Testis (tissue), 2 donors: ENCODE measurements around the gene KCNC3.

ENCODE experiments used
- CTCF ChIP-seq, 3 experiments: fragments of 450-650 bp in 2 of 3; fragments of 200-600 bp in 1 of 3; sonication (generic) in 1 of 3; IDR thresholded peaks; one replicate each; pipeline ENCODE4 v1.5.1; 2016 to 2019; ENCODE audit warnings: antibody characterized with exemption in 3 of 3, mild to moderate bottlenecking in 2 of 3, moderate library complexity in 1 of 3
- POLR2A ChIP-seq: fragments of 450-650 bp; IDR thresholded peaks from one replicate; pipeline ENCODE4 v1.6.1; 2017; ENCODE audit warnings: antibody characterized with exemption, mild to moderate bottlenecking, moderate library complexity

GRCh38 chr19:50320596-50320995 is 8.6 kb downstream of the KCNC3 start:
- TF ChIP-seq CTCF (IDR thresholded peaks at IDR 0.05) (no peak), POLR2A (no peak)
